Keratinocyte (primary cell): ENCODE measurements around the gene ADSL. TPM values are rescaled to one million over a fixed set of nuclear protein-coding genes. Genes with fewer than 3 reads are reported as not detected.

Source experiments
- DNase-seq: peaks from one replicate; pipeline ENCODE4 v3.0.0-alpha.2; 2011; ENCODE audit warnings: low read depth, missing footprints, low spot score
- FAIRE-seq: peaks from 2 replicates; lab custom pipeline; 2011; peaks lifted over from hg19 to GRCh38; lab: Jason Lieb, UNC
- H2AFZ ChIP-seq: 2 replicates; pipeline ENCODE4 v1.6.0; 2012; ENCODE audit warnings: low read length, control low read depth, inconsistent platforms; ENCODE audit not compliant: control insufficient read depth
- H3K27ac ChIP-seq: 2 replicates; pipeline ENCODE4 v1.5.1; 2011; ENCODE audit warnings: low read length; ENCODE audit not compliant: control insufficient read depth, insufficient read depth
- H3K27me3 ChIP-seq: 3 replicates; pipeline ENCODE4 v1.6.0; 2011; ENCODE audit warnings: low read length; ENCODE audit not compliant: control insufficient read depth, insufficient read depth; ENCODE audit errors: extremely low read depth
- H3K36me3 ChIP-seq, 2 experiments: 2 replicates in 1 of 2; 3 replicates in 1 of 2; pipeline ENCODE4 v1.5.1; 2011; ENCODE audit warnings: low read length in 2 of 2, mild to moderate bottlenecking in 1 of 2; ENCODE audit not compliant: control insufficient read depth in 2 of 2, insufficient read depth in 2 of 2; ENCODE audit errors: extremely low read depth in 1 of 2
- H3K4me1 ChIP-seq: 3 replicates; pipeline ENCODE4 v1.5.1; 2011; ENCODE audit warnings: low read length; ENCODE audit not compliant: control insufficient read depth, insufficient read depth; ENCODE audit errors: extremely low read depth
- H3K4me2 ChIP-seq: 3 replicates; pipeline ENCODE4 v1.6.0; 2011; ENCODE audit warnings: low read depth, low read length; ENCODE audit not compliant: control insufficient read depth, insufficient read depth; ENCODE audit errors: extremely low read depth
- H3K4me3 ChIP-seq, 3 experiments: fragments of 200-600 bp in 1 of 3; sonication (generic) in 1 of 3; 2 replicates in 2 of 3; 3 replicates in 1 of 3; pipeline ENCODE4 v1.5.1; 2011 to 2016; ENCODE audit warnings: low read length in 3 of 3, mild to moderate bottlenecking in 3 of 3, control low read depth in 2 of 3, inconsistent platforms in 1 of 3, low read depth in 1 of 3, mixed read lengths in 1 of 3, mixed run types in 1 of 3, moderate library complexity in 1 of 3; ENCODE audit not compliant: control insufficient read depth in 2 of 3, insufficient read depth in 2 of 3; ENCODE audit errors: extremely low read depth in 1 of 3
- H3K79me2 ChIP-seq: 2 replicates; pipeline ENCODE4 v1.6.0; 2012; ENCODE audit warnings: low read length; ENCODE audit not compliant: control insufficient read depth, insufficient read depth
- H3K9ac ChIP-seq: 3 replicates; pipeline ENCODE4 v1.6.0; 2011; ENCODE audit warnings: low read length; ENCODE audit not compliant: control insufficient read depth, insufficient read depth; ENCODE audit errors: extremely low read depth
- H3K9me1 ChIP-seq: 3 replicates; pipeline ENCODE4 v1.6.0; 2011; ENCODE audit warnings: low read length; ENCODE audit not compliant: control insufficient read depth, insufficient read depth; ENCODE audit errors: extremely low read depth
- H3K9me3 ChIP-seq: 2 replicates; pipeline ENCODE4 v1.5.1; 2012; ENCODE audit warnings: low read depth, low read length; ENCODE audit not compliant: control insufficient read depth
- H4K20me1 ChIP-seq: 3 replicates; pipeline ENCODE4 v1.6.0; 2011; ENCODE audit warnings: low read length; ENCODE audit not compliant: control insufficient read depth, insufficient read depth; ENCODE audit errors: extremely low read depth
- CTCF ChIP-seq, 3 experiments: IDR thresholded peaks in 1 of 3; conservative IDR thresholded peaks in 1 of 3; optimal IDR thresholded peaks in 1 of 3; 2 replicates in 2 of 3; 3 replicates in 1 of 3; pipeline versions ENCODE3 to v1.5.1; 2011; ENCODE audit warnings: low read length in 3 of 3, mild to moderate bottlenecking in 3 of 3, moderate library complexity in 2 of 3, control low read depth in 1 of 3, inconsistent platforms in 1 of 3; ENCODE audit not compliant: insufficient read depth in 2 of 3; ENCODE audit errors: extremely low read depth in 1 of 3
- EZH2 ChIP-seq: IDR thresholded peaks from one replicate; pipeline ENCODE4 v1.6.1; 2012; ENCODE audit warnings: inconsistent platforms, mild to moderate bottlenecking, low read length, moderate library complexity
- dilution Hi-C: fragments of 300-500 bp; cut with MboI; formaldehyde crosslinking; loops from one replicate; pipeline ENCODE4 v1.7.0; 2020; ENCODE audit warnings: low sequenced_read_pairs; ENCODE audit not compliant: extremely low pct_ligation_motif_present
- polyA plus RNA-seq, 5 experiments: library from polyadenylated mRNA; depleted of rRNA in 3 of 5; stranded (reverse) in 3 of 5; stranded (forward) in 1 of 5; unstranded in 1 of 5; fragments of >200 nt; gene quantifications; 1 replicate in 1 of 5; 2 replicates in 3 of 5; 3 replicates in 1 of 5; pipeline versions ENCODE4 v1.2.1 to v1.2.3, GENCODE V29; 2011 to 2012; ENCODE audit warnings: missing spikeins in 2 of 5, low read depth in 1 of 5, low replicate concordance in 1 of 5

The ADSL gene
- polyA plus RNA-seq, 1 donor (not counting 4 experiments of a cell fraction or from before 2014, with no cell fraction given) = 96.1 TPM

DNA sequence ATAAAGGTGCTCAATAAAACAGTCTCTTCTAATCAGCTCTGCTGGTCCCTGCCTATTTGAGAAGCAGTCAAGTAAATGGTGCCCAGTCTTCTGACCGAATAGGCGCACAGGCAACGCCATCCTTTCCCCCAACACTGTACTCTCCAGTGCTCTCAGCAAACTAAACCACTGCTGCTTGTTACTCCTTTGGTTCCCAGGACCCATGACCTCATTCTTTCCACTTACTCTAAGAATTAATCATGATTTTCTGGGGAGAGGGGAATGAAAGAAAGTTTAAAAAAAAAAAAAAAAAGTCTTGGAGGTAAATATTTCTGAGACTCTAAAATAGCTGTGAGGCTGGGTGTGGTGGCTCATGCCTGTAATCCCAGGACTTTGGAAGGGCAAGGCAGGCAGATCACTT is 87.8 kb downstream of the ADSL start:
- Histone ChIP-seq H3K27me3 (no peaks in the 10 kb centered on the region), H3K27ac (no peak overlapping the region), H3K4me1 (no peaks in the 10 kb centered on the region), H3K4me3 (no peak overlapping the region), H2AFZ (no peak overlapping the region), H3K4me2 (no peak overlapping the region), H3K36me3 (peaks cover 19 to 31% of the 10 kb centered on the region in 2 experiments), H4K20me1 (no peaks in the 10 kb centered on the region), H3K9me3 (no peaks in the 10 kb centered on the region), H3K79me2 (peaks cover 17% of the 10 kb centered on the region), H3K9ac (no peak overlapping the region), H3K9me1 (no peaks in the 10 kb centered on the region)
- TF ChIP-seq CTCF (optimal IDR thresholded peaks at IDR 0.05 in 1 of 3, IDR thresholded peaks at IDR 0.05 in 1 of 3, conservative IDR thresholded peaks at IDR 0.05 in 1 of 3; ENCODE audit: extremely low read depth in 1 of 3, insufficient read depth in 2 of 3, low read length in 3 of 3) (no peak), EZH2 (no peak)
- DNase-seq (no peak), FAIRE-seq (no peak)
- dilution Hi-C loops = no loop called here

- no peak overlapping the region for H3K4me2 ChIP-seq
- H2AFZ ChIP-seq = no peak overlapping the region
- H3K79me2 ChIP-seq = peaks cover 19% of the 10 kb centered on the region
- no peak overlapping the region for H3K4me3 ChIP-seq
- no peaks in the 10 kb centered on the region for H3K9me3 ChIP-seq
- no peak for FAIRE-seq
- no peaks in the 10 kb centered on the region for H3K27me3 ChIP-seq
- dilution Hi-C loops = loop anchor here (5.0 kb wide), 1 partner anchor 53 kb away; no protein-coding TSS in a partner anchor
- H3K9ac ChIP-seq = no peak overlapping the region
- no peak for DNase-seq
- H4K20me1 ChIP-seq = no peaks in the 10 kb centered on the region
- H3K9me1 ChIP-seq = no peaks in the 10 kb centered on the region
- no peaks in the 10 kb centered on the region for H3K4me1 ChIP-seq
- no peak for TF ChIP-seq EZH2
- H3K36me3 ChIP-seq = peaks cover 14 to 25% of the 10 kb centered on the region in 2 experiments
- H3K27ac ChIP-seq = no peak overlapping the region
These were observed 88.4 kb downstream of the ADSL start for GRCh38 chr22:40434745-40435144.
